GM12875 (cell line): ENCODE data around the gene EML2.

Experiments
- H3K4me3 ChIP-seq: one replicate; pipeline ENCODE4 v1.5.1; 2011; ENCODE audit warnings: low read depth, low read length, control low read depth
- TF ChIP-seq, protein P1 (sequence below): IDR thresholded peaks from 2 replicates; pipeline ENCODE4 v1.5.1; 2011; ENCODE audit warnings: low read depth, mild to moderate bottlenecking, control low read depth, inconsistent platforms, low read length, moderate library complexity, borderline replicate concordance; ENCODE audit not compliant: insufficient read depth

The EML2 gene

GRCh38 chr19:45598267-45599001 is 40.8 kb downstream of the EML2 start:
- TF ChIP-seq, protein P1, sequence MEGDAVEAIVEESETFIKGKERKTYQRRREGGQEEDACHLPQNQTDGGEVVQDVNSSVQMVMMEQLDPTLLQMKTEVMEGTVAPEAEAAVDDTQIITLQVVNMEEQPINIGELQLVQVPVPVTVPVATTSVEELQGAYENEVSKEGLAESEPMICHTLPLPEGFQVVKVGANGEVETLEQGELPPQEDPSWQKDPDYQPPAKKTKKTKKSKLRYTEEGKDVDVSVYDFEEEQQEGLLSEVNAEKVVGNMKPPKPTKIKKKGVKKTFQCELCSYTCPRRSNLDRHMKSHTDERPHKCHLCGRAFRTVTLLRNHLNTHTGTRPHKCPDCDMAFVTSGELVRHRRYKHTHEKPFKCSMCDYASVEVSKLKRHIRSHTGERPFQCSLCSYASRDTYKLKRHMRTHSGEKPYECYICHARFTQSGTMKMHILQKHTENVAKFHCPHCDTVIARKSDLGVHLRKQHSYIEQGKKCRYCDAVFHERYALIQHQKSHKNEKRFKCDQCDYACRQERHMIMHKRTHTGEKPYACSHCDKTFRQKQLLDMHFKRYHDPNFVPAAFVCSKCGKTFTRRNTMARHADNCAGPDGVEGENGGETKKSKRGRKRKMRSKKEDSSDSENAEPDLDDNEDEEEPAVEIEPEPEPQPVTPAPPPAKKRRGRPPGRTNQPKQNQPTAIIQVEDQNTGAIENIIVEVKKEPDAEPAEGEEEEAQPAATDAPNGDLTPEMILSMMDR = no peak
- no peak overlapping the region for H3K4me3 ChIP-seq

DNA sequence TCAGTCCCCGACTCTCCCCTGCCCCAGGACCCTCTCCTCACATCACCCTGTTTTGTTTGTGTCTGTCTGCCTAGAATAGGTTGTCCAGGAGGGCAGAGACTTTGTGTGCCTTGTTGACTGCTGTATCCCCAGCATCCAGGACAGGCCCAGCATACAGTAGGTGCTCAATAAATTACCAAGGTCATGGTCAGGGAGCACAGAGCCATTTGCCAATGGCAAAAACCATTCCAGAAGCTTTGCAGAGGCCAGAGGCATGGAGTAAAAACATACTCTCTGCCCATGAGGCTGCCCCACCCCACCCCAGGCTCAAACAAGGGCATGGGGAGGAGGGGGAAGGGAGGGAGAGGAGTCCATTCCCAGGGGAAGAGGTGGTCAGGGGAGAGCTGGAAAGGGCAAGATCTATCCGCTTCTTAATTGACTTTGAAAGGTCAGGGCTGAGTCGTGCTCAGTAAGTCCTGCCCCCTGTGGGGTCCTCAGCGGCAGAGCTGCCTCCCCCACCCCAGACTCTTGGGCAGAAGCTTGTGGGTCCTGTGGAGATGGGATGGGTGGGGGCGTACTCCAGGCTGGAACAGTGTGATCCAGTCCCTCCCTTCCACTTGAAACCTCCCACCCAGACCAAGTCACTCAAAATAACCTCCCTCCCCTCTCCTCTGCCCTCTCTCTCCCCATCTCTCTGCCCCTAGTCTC is 41.6 kb downstream of the EML2 start:
- TF ChIP-seq, protein P1 = no peak
- H3K4me3 ChIP-seq = no peak overlapping the region

DNA sequence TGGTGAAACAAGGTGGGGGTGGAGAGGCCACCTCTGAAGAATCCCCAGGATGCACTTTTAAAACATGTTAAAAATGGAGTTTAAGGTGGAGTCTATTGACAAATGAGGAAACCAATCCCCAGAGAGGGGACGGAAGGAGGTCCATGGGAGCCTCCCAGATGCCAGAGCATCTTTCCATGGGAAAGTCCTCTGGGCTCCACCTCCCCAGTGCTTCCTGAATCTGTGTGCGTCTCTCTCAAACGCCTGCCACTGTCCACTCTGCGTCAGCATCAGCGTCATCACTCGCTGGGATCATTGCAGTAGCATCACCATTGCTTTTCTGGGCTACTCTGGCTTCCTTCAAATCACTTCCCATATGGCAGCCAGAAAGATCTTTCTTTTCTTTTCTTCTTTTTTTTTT is 43.4 kb downstream of the EML2 start:
- no peak overlapping the region for H3K4me3 ChIP-seq
- TF ChIP-seq, protein P1 = no peak

GRCh38 chr19:45593520-45593919 is 45.7 kb downstream of the EML2 start:
- TF ChIP-seq, protein P1 = no peak
- H3K4me3 ChIP-seq = no peak overlapping the region

GRCh38 chr19:45592366-45592765 is 46.8 kb downstream of the EML2 start:
- TF ChIP-seq, protein P1 = no peak
- H3K4me3 ChIP-seq = no peak overlapping the region

DNA sequence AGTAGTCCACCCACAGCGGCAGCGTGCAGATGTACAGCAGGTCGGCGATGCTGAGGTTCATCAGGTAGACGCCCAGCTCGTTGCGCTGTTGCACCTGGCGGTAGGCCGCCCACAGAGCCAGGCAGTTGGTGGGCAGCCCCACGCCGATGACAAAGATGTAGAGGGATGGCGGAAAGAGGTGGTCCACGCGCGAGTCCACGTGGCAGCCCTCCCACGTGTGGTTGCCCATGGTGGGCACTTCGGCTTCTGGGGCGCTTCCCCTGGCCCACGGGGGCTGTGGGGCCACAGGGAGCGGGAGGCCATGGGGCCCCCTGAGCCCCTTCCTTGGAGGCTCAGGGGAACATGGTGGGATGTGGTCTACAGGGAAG is 47.6 kb downstream of the EML2 start:
- H3K4me3 ChIP-seq = no peak overlapping the region

More for the DNA sequence above, 47.6 kb downstream of the EML2 start:
- TF ChIP-seq, protein P1 = no peak
